Measurements from ENCODE around the gene COX4I1.

Gene COX4I1

DNA sequence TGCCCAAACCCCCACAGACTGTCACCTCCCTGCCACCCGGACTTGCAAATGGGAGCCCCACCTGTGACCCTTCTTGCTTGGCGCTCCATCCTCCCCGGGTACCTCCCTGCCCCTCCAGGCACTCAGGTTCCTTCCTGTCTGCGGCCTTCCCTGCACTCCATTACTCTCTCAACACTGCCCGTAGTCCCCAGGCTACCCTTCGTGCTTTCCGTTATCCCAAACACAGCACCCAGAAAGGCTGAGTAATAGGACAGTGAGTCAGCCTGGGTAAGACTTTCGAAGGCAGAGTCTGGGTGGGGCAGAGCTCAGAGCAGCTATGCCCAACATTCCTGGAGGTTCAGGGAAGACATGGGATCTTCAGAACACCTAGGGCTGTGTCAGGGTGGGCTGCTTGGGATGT, 32.0 kb upstream of the COX4I1 start:
- no peak for DNase-seq (ENCODE audit: low read depth in 2 of 2)

DNA sequence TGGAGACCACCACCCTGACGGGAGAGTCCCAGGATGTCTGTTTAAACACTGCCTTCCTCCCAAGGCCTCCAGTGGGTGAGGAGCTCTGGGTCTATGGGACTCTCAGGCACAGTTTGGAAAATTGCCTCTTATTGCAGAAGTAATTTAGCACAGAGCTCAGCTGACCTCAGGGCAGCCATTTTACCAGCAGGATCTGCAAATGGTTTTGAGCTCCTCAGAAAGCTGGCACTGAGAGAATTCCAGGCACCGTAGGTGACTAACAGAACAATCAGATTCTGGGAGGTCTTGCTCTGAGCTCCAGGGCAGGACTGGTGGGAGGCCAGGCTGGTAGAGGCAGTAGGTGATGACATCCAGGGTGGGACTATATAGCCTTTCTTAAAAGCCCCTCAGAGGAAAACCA, 31.3 kb upstream of the COX4I1 start:
- DNase-seq (ENCODE audit: low read depth in 2 of 2) = no peak

DNA sequence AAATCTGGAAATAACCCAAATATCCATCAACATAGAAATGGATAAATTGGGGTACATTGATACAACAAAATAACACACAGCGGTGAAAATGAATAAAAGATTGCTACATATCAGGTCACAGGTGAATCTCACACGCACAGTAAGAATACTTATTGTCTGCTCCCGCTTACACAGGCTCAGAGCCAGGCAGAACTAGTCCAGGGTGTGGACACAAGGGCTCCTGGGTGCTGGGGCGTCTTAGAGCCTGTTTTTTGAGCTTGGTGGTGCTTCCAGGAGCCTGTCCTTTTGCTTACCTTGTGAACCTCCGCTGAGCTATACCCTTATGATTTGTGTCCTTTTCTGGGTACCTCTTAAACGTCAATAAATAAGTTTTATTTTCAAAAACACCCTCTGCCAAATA, 28.8 kb upstream of the COX4I1 start:
- no peak for DNase-seq (ENCODE audit: low read depth in 2 of 2)

DNA sequence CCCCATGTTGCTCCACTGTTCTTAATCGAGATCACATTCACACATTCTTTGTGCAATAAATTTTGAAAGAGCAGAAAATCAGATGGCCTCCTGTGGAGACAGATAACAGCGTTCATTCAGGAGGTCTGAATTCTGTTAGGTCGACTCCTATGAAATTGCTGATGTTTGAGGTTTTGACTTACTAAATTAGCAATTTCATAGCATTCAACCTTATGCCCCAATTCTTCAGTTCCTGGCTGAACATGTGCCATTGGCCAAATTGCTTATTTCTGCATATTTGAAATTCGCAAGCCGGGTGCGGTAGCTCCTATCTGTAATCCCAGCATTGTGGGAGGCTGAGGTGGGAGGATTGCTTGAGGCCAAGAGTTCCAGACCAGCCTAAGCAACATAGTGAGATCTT, 26.5 kb upstream of the COX4I1 start:
- no peak for DNase-seq (ENCODE audit: low read depth in 2 of 2)

DNA sequence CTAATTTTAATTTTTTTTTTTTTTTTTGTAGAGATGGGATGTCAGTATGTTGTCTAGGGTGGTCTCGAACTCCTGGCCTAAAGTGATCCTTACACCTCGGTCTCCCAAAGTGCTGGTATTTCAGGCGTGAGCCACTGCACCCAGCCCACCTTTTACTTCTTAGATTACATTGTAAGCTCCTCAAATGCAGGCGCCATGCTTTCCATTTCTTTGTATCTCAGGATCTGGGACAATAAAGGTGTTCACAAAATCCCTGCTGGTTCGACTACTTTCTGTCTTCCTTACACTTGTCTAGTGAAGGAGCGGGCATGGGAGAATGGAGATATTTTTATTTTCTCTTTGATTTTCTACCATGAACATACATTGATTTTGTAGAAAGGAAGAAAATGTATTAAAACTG, 25.4 kb upstream of the COX4I1 start:
- DNase-seq (ENCODE audit: low read depth in 2 of 2) = no peak

DNA sequence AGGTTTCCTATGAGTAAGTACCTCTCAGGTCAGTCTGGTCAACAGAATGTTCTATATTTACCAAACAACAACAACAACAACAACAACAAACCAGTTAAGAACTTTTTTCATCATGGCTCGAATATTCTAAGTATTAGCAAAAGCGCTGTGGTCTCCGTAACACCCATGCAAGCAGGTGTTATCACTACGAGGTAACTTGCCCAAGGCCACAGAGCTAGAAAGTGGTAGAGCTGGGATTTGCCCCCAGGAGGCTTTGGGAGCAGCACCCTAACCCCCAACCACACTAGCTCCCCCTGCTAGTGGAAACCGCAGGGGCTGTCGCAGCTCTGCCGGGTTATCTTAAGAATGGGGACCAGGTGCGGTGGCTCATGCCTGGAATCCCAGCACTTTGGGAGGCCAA, 24.7 kb upstream of the COX4I1 start:
- no peak for DNase-seq (ENCODE audit: low read depth in 2 of 2)

DNA sequence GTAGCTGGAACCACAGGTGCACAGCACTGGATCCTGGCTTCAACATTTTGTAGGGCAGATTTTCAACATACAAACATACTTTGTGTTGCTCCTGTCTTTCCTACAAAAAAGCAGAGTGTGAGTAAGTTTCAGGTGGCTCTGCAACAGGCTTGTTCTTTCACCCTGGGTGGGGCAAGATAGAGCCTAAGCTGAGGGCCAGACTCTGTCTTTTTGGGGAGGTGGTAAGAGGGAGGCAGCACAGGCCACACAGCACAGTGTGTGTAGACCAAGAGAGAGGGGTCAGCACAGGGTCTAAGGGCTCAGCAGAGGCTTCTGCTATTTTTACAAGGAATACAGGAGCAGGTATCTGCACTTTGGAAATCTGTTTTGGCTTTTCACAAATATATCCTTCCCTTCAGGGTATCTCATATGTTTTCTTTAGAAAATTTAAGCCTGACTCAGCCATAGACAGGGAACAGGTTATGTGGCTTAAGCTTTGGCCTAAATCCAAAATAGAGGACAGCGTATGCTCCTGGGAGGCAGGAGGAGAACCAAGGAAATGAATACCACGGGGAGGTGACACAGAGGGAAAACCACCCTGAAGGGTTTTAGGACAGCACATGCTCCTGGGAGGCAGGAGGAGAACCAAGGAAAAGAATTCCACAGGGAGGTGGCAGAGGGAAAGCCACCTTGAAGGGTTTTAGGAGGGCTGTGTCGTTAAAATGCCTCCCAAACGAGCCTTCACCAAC, 21.7 kb upstream of the COX4I1 start:
- DNase-seq (ENCODE audit: low read depth in 2 of 2) = no peak

DNA sequence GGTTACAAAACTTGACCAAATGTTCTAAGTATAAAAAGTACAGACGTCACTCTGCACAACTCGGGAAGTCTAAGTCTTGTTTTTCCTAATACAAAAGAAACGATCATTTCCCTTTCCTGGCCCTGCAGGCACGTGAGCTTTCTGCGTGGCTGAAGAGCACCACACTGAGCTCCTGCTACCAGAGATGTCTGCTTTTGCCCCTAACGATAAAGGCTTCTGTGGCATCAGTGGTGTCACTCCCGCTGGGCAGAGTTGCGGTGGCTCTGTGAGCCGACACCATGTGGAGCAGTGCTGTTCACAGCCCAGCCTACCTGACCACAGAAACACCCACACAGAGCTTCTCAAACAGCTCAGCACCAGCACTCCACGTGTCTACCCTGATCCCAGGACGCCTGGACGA, 20.6 kb upstream of the COX4I1 start:
- DNase-seq (ENCODE audit: low read depth in 2 of 2) = peak in 1 of 2 donors; percentile 17

DNA sequence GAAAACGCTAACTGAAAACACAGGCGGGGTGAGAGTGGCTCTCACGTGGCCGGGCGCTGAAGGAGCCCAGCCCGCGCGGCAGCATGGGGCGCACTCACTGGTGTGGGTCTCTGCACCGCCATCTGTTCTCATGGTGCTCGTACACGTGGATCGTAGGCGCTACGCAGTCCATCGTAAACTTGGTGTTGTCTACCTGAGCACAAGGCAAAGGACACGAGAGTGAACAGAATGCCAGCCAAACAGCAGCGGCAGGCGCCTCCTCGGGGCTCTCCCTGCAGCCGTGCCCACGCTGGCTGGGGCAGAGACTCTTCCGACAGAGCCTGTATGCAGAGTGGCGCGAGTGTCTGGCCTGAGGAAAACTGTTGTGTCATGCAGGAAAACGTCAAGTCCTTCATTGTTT, 19.2 kb upstream of the COX4I1 start:
- DNase-seq (ENCODE audit: low read depth in 2 of 2) = no peak

DNA sequence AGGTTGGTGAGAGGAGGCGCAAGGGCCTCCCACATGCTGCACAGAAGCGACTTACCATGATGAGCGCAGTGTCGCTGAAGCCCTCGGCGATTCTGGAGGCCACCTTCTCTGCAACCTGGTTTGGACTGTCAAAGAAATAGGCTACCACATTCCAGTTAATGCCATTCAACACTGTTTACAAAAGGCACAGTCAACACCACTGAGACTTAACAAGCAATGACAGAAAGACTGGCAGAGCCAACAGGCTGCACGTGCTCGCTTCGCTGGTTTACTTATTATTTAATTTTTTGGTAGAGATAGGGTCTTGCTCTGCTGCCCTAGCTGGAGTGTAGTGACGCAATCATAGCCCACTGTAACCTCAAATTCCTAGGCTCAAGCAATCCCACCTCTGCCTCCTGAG, 18.3 kb upstream of the COX4I1 start:
- DNase-seq (ENCODE audit: low read depth in 2 of 2) = no peak

DNA sequence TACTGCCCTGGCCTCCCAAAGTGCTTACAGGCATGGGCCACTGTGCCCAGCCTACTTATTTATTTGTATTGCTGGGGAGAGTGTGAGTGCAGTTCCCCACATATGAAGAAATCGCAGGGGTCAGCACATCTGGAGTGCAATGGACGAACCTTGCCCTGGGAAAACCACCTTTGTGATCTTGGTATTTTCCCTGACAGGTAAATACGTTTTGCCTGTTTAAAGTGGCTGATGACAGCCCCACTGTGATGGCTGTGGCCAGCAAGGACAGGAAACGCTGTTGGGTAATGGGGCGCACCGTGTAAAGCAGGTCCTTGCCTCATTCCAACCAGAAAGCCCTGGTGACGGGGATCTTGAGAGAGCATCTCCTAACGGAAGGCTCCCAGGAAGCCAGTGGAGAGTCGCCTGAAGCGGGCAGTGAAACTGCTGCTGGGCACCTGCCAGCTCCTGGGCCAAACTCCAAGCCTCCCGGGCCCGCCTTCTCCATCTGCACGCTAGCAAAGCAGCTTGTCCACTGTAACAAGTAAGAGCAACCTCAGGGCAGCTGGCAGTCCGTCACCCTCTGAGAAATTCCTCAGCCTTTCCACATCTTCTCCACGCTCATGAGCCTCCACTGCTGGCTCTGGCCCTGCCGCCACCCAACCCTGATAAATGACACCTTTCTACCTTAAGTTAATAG, 17.7 kb upstream of the COX4I1 start:
- no peak for DNase-seq (ENCODE audit: low read depth in 2 of 2)

DNA sequence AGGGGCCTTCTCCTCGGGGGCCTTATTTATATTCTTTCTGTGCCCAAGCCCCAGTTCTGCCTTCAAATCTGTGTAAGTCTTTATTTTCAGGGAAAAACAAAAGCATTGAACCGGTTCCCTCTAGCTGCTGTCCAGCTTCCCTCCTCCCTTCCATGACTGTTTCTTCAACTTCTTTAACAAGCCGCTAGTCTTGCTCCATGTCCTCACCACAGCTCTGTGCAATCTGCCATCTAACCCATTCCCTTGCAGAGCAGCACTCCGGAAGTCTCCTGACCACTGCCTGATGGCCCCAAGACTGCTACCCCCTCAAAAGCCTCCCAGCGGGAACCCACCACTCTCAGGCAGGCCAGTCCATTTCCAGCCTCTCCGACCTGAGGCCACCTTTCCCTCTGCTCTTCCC, 17.0 kb upstream of the COX4I1 start:
- DNase-seq (ENCODE audit: low read depth in 2 of 2) = no peak

DNA sequence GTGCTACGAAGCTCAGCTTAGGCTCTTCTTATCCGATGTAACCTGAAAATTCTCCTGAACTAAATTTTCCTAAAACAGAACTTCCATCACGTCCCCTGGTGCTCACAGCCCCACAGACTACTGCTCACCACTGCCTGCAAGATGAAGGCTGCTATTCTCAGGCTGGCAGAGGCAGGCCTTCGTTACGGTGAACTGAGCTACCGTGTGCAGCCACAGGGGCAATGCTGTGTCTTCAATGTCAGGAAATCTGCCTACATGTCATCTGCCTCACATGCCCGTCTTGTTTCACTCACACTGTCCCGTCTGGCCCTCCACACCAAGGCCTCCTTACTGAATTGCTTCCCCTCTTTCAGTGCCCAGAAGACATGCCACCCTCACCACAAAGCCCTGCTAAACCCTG, 16.1 kb upstream of the COX4I1 start:
- DNase-seq (ENCODE audit: low read depth in 2 of 2) = no peak

DNA sequence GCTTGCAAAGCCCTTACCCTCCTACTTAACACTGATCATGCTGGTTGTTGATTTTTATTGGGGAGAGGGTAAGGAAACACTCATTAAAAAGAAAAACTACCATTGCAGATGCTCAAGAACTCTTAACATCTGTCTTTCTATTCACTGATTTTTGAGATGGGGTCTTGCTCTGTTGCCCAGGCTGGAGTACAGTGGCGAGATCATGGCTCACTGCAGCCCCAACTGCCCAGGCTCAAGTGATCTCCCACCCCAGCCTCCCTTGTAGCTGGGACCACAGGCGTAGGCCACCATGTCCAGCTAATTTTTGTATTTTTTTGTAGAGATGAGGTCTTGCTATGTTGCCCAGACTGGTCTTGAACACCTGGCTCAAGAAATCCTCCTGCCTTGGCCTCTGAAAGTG, 14.7 kb upstream of the COX4I1 start:
- no peak for DNase-seq (ENCODE audit: low read depth in 2 of 2)

DNA sequence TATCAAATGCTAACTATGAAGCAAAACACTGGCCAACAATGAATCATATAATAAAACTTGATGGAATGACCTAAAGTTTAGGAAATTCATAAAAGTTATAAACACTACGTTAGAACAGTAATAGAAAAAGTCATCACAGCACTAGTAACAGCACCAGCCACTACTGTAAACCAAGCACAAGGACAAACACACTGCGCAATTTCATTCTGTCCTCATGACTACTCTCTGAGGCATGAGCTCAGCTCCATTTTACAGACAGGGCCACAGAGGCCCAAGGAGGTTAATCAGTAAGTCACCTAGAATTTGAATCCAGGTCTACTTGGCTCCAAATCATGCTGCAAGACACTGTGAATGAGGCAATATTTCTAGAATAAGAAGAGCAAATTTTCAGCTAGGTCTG, 13.6 kb upstream of the COX4I1 start:
- DNase-seq (ENCODE audit: low read depth in 2 of 2) = no peak

DNA sequence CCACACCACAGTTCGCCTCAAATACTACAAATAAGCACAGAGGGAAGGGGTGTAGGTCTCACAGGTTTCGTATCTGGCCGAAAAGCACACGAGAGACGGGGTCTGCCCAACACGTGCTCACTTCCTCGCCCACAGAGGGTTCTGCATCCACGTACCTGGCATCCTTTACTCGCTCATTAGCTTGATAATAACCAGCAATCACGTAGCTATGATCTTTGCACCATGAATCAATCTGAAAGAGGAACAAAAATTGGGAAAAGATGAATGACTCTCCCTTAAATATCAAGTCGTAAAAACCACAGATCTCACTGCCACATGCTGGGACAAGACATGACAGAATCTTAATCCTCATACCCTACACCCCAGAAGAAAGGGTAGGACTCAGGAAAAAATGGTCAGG, 10.7 kb upstream of the COX4I1 start:
- no peak for DNase-seq (ENCODE audit: low read depth in 2 of 2)

DNA sequence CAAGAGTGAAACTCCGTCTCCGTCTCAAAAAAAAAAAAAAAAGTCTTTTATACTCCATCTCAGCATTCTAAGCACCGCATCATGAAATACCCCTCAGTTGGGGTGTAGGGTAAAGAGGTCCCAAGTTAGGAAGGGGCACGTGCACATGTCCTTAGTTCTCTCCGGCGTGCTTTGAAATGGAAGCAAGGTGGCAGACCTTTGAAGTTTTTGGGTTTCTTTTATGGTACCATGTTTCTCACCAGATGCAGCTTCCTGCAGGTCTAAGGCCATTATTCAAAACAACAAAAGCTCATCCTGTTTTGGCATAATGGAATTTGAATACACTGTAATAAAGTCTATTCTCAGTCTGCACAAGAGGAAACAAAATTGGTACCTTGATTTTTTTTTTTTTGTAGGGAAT, 9.7 kb upstream of the COX4I1 start:
- DNase-seq (ENCODE audit: low read depth in 2 of 2) = no peak

DNA sequence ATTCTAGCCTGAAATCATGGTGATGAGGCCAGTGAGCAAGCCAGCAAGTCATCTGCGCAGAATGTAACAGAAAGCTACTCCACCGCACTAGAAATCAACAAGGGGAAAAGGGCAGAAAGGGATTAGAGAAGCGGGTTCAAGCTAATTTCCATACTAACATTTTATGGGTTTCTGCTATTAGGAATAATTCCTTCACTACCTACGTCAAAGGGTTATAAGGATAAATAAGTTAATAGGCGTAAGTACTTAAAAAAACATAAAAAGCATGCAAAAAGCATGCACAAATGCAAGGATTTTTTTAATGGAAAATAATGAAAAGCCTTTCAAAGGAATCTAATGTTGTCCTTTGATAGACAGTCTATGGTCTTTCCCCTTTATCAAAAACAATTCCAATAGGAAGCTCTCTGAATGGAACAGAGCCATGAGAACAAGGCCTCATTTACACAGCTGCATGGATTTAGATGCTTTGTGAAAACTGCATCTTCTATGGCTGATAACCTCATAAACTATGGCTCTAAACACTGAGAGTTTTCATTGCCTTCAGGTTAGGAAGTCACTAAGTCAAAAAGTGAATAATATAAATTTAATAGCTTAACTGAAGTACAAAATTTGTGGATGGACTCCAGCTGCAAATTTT, 5.7 kb upstream of the COX4I1 start:
- DNase-seq (ENCODE audit: low read depth in 2 of 2) = no peak

DNA sequence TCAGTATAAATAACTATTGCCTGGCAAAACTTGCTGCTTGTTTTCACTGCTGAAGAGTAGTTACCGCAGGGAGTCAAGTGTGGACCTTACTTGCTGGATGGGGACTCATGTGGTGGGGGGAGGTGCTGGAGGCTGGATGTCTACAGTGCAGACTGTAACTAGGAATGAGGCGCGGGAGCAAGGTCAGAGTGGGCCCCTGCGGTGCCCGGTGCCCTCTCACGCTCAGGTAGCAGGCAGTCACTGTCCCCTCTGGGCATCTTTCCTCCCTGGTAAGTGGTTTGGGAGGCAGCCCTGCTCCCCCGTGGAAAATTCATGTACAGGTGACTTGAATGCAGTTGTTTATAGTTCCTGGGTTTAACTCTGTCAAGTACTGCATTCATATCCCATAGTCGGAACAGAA, 4.8 kb upstream of the COX4I1 start:
- DNase-seq (ENCODE audit: low read depth in 2 of 2) = no peak

DNA sequence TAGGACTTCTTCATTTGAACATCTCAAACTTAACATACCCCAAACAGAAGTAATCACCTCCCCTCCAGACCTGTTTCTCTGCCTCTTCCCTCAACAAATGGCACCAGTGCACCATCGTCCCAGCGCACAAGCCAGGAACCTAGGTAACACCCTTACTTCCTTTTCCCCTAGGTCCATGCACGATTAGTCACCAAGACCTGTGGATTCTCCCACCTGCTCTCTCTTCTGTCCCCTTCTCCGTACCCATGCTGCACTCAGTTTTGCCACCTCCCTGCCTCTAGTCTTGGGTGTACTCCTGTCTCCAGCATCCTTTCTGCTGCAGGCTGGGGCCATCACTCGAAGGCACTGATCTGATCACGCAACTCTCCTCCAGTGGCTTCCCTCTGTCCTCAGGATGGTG, 3.3 kb upstream of the COX4I1 start:
- DNase-seq (ENCODE audit: low read depth in 2 of 2) = no peak

DNA sequence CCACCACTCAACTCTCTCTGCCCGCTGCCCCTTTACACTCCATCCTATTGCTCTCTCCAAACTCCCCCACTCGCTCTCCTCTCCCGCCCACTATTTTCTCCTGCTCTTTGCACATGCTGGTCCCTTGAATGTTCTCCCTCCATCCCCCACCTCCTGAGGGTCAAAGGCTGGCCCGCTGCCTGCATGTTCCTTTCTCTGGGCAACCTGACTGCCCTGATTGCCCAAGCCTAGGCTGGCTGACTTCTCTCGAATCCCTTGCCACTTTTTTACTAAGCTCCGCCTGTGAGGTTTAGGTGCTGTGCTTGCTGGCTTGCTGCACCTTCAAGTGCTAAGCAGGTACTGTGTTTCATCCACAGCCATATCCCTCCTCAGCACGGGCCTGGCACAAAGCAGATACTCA, 2.9 kb upstream of the COX4I1 start:
- DNase-seq (ENCODE audit: low read depth in 2 of 2) = no peak

DNA sequence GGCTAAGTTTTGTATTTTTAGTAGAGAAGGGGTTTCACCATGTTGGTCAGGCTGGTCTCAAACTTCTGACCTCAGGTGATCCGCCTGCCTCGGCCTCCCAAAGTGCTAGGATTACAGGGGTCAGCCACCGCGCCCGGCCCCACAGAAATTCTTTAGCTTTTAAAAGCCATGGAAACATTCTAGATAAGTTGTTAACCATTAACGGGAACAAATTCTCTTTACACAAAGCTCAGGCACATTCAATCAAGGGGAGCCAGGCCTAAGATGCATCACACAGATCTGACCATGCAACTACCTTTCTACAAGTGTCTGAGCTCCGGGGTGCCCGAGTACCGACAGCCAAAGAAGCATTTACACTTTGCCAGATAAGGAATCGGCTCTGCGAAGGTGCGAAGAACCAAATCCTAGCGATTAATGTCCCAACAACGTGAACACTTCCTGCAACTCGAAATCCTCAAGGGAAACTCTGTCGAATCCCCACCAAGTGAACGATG, 1.2 kb upstream of the COX4I1 start:
- DNase-seq (ENCODE audit: low read depth in 2 of 2) = no peak

DNA sequence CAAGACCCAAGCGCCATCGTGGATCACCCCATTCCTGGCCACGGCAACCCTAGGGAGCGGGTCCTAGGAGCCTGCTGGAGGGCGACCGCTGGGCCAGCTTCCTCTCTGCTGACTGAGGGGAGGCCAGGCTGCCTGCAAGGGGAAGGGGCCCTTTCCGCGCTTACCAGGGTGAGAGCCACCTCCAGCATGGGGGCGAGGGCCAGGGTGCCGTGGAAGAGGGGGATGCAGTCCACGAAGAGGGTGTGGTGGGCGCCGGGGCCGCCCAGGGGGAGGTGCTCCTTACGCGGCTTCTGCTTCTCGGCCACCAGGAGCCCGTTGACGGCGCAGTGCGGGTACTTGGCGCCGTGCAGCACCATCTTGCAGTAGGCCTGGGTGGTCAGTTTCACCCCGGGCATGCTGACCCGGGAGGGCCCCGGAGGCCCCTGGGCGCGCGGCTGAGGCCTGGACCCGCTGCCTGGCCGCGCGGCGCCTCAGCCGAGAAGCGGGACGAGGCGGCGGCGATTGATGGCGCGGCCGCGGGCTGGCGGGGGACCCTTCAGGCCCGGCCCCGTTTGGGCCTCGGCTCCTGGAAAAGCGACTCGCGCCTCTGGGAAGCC, 496 bp upstream of the COX4I1 start:
- no peak for DNase-seq (ENCODE audit: low read depth in 2 of 2)
